HG03159 (cell line): ENCODE results near the gene KRCC1.

Experiments
- ATAC-seq: cut with Tn5 transposase; IDR thresholded peaks from one replicate; pipeline ENCODE4 v1.9.1; 2021; ENCODE audit warnings: mild to moderate bottlenecking, moderate library complexity; ENCODE audit not compliant: unreplicated experiment

Gene KRCC1

GRCh38 chr2:88078643-88079172, 23.1 kb upstream of the KRCC1 start:
- no peak for ATAC-seq

- no peak for ATAC-seq
These were observed 21.5 kb upstream of the KRCC1 start for GRCh38 chr2:88077080-88077479.

GRCh38 chr2:88074854-88075292, 19.3 kb upstream of the KRCC1 start:
- no peak for ATAC-seq

- ATAC-seq, result no peak
These were observed 18.6 kb upstream of the KRCC1 start for GRCh38 chr2:88074150-88074549.

GRCh38 chr2:88071365-88071764, 15.8 kb upstream of the KRCC1 start:
- no peak for ATAC-seq

- ATAC-seq, result no peak
These were observed 14.5 kb upstream of the KRCC1 start for GRCh38 chr2:88070055-88070454.

- no peak for ATAC-seq
These were observed 13.5 kb upstream of the KRCC1 start for GRCh38 chr2:88069117-88069516.

GRCh38 chr2:88068044-88068443, 12.5 kb upstream of the KRCC1 start:
- ATAC-seq, result no peak

- no peak for ATAC-seq
These were observed 12.0 kb upstream of the KRCC1 start, which contains the start of gene SMYD1 for GRCh38 chr2:88067598-88067997. Gene SMYD1 (plus strand): TSS chr2:88067825. CDS start chr2:88067865, 40 bp downstream.

GRCh38 chr2:88067189-88067588, 11.6 kb upstream of the KRCC1 start:
- ATAC-seq, result no peak

- no peak for ATAC-seq
These were observed 11.0 kb upstream of the KRCC1 start for GRCh38 chr2:88066543-88066942.

- ATAC-seq, result no peak
These were observed 5.7 kb upstream of the KRCC1 start for GRCh38 chr2:88061295-88061694.

GRCh38 chr2:88060907-88061275, 5.3 kb upstream of the KRCC1 start:
- no peak for ATAC-seq

GRCh38 chr2:88059979-88060906, 4.7 kb upstream of the KRCC1 start:
- peak; percentile 48 for ATAC-seq

GRCh38 chr2:88058191-88058590, 2.6 kb upstream of the KRCC1 start:
- no peak for ATAC-seq

- ATAC-seq, result no peak
These were observed 1.9 kb upstream of the KRCC1 start for GRCh38 chr2:88057437-88057844.

GRCh38 chr2:88054782-88055370, 707 bp downstream of the KRCC1 start:
- ATAC-seq, result no peak

- no peak for ATAC-seq
These were observed 1.4 kb downstream of the KRCC1 start for GRCh38 chr2:88053934-88054781.

GRCh38 chr2:88053296-88053695, 2.3 kb downstream of the KRCC1 start:
- no peak for ATAC-seq

- ATAC-seq, result no peak
These were observed 3.8 kb downstream of the KRCC1 start for GRCh38 chr2:88051792-88052191.

- ATAC-seq, result peak; percentile 57
These were observed 6.0 kb downstream of the KRCC1 start for GRCh38 chr2:88049622-88050021.
